GM12892 (cell line): ENCODE results near the gene GEMIN7.

Experiments used
- DNase-seq: peaks from one replicate; pipeline ENCODE4 v3.0.0; 2011; ENCODE audit not compliant: insufficient read length
- FAIRE-seq: peaks from 2 replicates; lab custom pipeline; 2011; peaks lifted over from hg19 to GRCh38; lab: Jason Lieb, UNC
- POLR2A ChIP-seq: IDR thresholded peaks from 2 replicates; pipeline ENCODE4 v1.6.1; 2011; ENCODE audit warnings: low read depth, low read length, control low read depth
- POLR2AphosphoS5 ChIP-seq: IDR thresholded peaks from 2 replicates; pipeline ENCODE4 v1.6.1; 2011; ENCODE audit warnings: low read depth, low read length, control low read depth
- TAF1 ChIP-seq: IDR thresholded peaks from 2 replicates; pipeline ENCODE4 v1.6.1; 2011; ENCODE audit warnings: low read depth, mild to moderate bottlenecking, control low read depth, low read length, borderline replicate concordance

Gene GEMIN7

GRCh38 chr19:45063851-45064801 is 14.9 kb upstream of the GEMIN7 start:
- no peak for FAIRE-seq
- no peak for DNase-seq
- TF ChIP-seq POLR2A: no peak; the same call in 1 of the 2 replicates
- no peak for TF ChIP-seq TAF1
- TF ChIP-seq POLR2AphosphoS5: no peak

GRCh38 chr19:45066921-45067661 is 12.0 kb upstream of the GEMIN7 start:
- FAIRE-seq: no peak
- DNase-seq: no peak

GRCh38 chr19:45068041-45068440 is 11.0 kb upstream of the GEMIN7 start:
- FAIRE-seq (no peak), DNase-seq (no peak)
- TF ChIP-seq POLR2A (no peak), POLR2AphosphoS5 (no peak), TAF1 (no peak)

More at GRCh38 chr19:45066921-45067661, 12.0 kb upstream of the GEMIN7 start:
- TF ChIP-seq POLR2AphosphoS5 (no peak), TAF1 (no peak), POLR2A (no peak)

GRCh38 chr19:45069056-45069455 is 10.0 kb upstream of the GEMIN7 start:
- TF ChIP-seq POLR2AphosphoS5 (no peak), TAF1 (no peak), POLR2A (no peak)
- FAIRE-seq (no peak), DNase-seq (no peak)

GRCh38 chr19:45070214-45070613 is 8.8 kb upstream of the GEMIN7 start:
- FAIRE-seq (no peak), DNase-seq (no peak)
- TF ChIP-seq TAF1 (no peak), POLR2A (no peak; the same call in 1 of the 2 replicates), POLR2AphosphoS5 (no peak)

- DNase-seq (no peak), FAIRE-seq (no peak)
- TF ChIP-seq TAF1 (no peak), POLR2AphosphoS5 (peak; percentile 49; the same call in 1 of the 2 replicates), POLR2A (no peak)
Observed at GRCh38 chr19:45070861-45071544, 8.1 kb upstream of the GEMIN7 start.

- no peak for DNase-seq
- TF ChIP-seq POLR2AphosphoS5 (0 out of 2 replicates have a peak, but pooled peaks have one; percentile 6), TAF1 (no peak)
- no peak for FAIRE-seq
Observed at GRCh38 chr19:45071545-45071938, 7.5 kb upstream of the GEMIN7 start.

- TF ChIP-seq TAF1 (no peak), POLR2AphosphoS5 (no peak), POLR2A (no peak)
- DNase-seq: no peak
- FAIRE-seq: no peak
Observed at GRCh38 chr19:45071969-45072790, 6.9 kb upstream of the GEMIN7 start.

- FAIRE-seq (no peak), DNase-seq (no peak)
- TF ChIP-seq TAF1 (no peak), POLR2A (no peak), POLR2AphosphoS5 (no peak)
Observed at GRCh38 chr19:45074744-45075300, 4.2 kb upstream of the GEMIN7 start.
